Astrocyte (in vitro differentiated cells and primary cell): Measurements from ENCODE around the gene CCDC12. TPM values are rescaled to one million over a fixed set of nuclear protein-coding genes. Genes with fewer than 3 reads are reported as not detected.

Experiments
- DNase-seq: peaks from one replicate; pipeline ENCODE4 v3.0.0-alpha.2; 2010; ENCODE audit warnings: low read depth
- FAIRE-seq: peaks from 2 replicates; lab custom pipeline; 2011; peaks lifted over from hg19 to GRCh38; lab: Jason Lieb, UNC
- H2AFZ ChIP-seq: 2 replicates; pipeline ENCODE4 v1.6.0; 2012; ENCODE audit warnings: low read depth, low read length, inconsistent platforms
- H3K27ac ChIP-seq: 2 replicates; pipeline ENCODE4 v1.5.1; 2011; ENCODE audit warnings: low read depth, low read length, inconsistent platforms
- H3K27me3 ChIP-seq: 2 replicates; pipeline ENCODE4 v1.6.0; 2011; ENCODE audit warnings: low read length, inconsistent platforms; ENCODE audit not compliant: insufficient read depth
- H3K36me3 ChIP-seq: 2 replicates; pipeline ENCODE4 v1.5.1; 2011; ENCODE audit warnings: low read length, inconsistent platforms; ENCODE audit not compliant: insufficient read depth
- H3K4me1 ChIP-seq: 2 replicates; pipeline ENCODE4 v1.5.1; 2011; ENCODE audit warnings: low read length, inconsistent platforms; ENCODE audit not compliant: insufficient read depth
- H3K4me2 ChIP-seq: 2 replicates; pipeline ENCODE4 v1.6.0; 2012; ENCODE audit warnings: low read length, inconsistent platforms
- H3K4me3 ChIP-seq: 2 replicates; pipeline ENCODE4 v1.5.1; 2011; ENCODE audit warnings: low read depth, mild to moderate bottlenecking, low read length, inconsistent platforms; ENCODE audit not compliant: insufficient read depth
- H3K79me2 ChIP-seq: 2 replicates; pipeline ENCODE4 v1.6.0; 2012; ENCODE audit warnings: mild to moderate bottlenecking, low read length, inconsistent platforms; ENCODE audit not compliant: insufficient read depth
- H3K9ac ChIP-seq: 2 replicates; pipeline ENCODE4 v1.6.0; 2012; ENCODE audit warnings: mild to moderate bottlenecking, low read length, inconsistent platforms
- H3K9me3 ChIP-seq: 2 replicates; pipeline ENCODE4 v1.5.1; 2012; ENCODE audit warnings: low read depth, mild to moderate bottlenecking, low read length, inconsistent platforms; ENCODE audit not compliant: insufficient read depth
- H4K20me1 ChIP-seq: 2 replicates; pipeline ENCODE4 v1.6.0; 2012; ENCODE audit warnings: low read length, inconsistent platforms; ENCODE audit not compliant: insufficient read depth
- H3K27ac Mint-ChIP-seq: one replicate; pipeline ENCODE4 v1.8.0; 2021; ENCODE audit warnings: mild to moderate bottlenecking, mixed read lengths; ENCODE audit not compliant: unreplicated experiment
- H3K27me3 Mint-ChIP-seq: one replicate; pipeline ENCODE4 v1.8.0; 2021; ENCODE audit warnings: low read depth, mixed read lengths; ENCODE audit not compliant: unreplicated experiment
- H3K36me3 Mint-ChIP-seq: one replicate; pipeline ENCODE4 v1.8.0; 2021; ENCODE audit warnings: low read depth, mixed read lengths; ENCODE audit not compliant: unreplicated experiment
- H3K4me1 Mint-ChIP-seq: one replicate; pipeline ENCODE4 v1.8.0; 2021; ENCODE audit warnings: low read depth, mixed read lengths; ENCODE audit not compliant: unreplicated experiment
- H3K4me3 Mint-ChIP-seq: one replicate; pipeline ENCODE4 v1.8.0; 2021; ENCODE audit warnings: mild to moderate bottlenecking, moderate library complexity, mixed read lengths; ENCODE audit not compliant: unreplicated experiment
- H3K9me3 Mint-ChIP-seq: one replicate; pipeline ENCODE4 v1.8.0; 2021; ENCODE audit warnings: mild to moderate bottlenecking, mixed read lengths; ENCODE audit not compliant: unreplicated experiment
- EZH2 ChIP-seq: IDR thresholded peaks from 2 replicates; pipeline ENCODE4 v1.6.1; 2012; ENCODE audit warnings: mild to moderate bottlenecking, low read length, inconsistent platforms; ENCODE audit not compliant: insufficient read depth
- total RNA-seq: library from RNA; stranded (reverse); gene quantifications from 2 replicates; pipeline ENCODE4 v1.2.1, GENCODE V29; 2021
- TF ChIP-seq, protein P1 (sequence below): IDR thresholded peaks from 2 replicates; pipeline ENCODE4 v1.5.1; 2011; ENCODE audit warnings: low read depth, mild to moderate bottlenecking, inconsistent platforms, low read length, moderate library complexity; ENCODE audit not compliant: insufficient read depth

The CCDC12 gene
- total RNA-seq, 1 donor from 2014 or later, result 29.0 TPM

DNA sequence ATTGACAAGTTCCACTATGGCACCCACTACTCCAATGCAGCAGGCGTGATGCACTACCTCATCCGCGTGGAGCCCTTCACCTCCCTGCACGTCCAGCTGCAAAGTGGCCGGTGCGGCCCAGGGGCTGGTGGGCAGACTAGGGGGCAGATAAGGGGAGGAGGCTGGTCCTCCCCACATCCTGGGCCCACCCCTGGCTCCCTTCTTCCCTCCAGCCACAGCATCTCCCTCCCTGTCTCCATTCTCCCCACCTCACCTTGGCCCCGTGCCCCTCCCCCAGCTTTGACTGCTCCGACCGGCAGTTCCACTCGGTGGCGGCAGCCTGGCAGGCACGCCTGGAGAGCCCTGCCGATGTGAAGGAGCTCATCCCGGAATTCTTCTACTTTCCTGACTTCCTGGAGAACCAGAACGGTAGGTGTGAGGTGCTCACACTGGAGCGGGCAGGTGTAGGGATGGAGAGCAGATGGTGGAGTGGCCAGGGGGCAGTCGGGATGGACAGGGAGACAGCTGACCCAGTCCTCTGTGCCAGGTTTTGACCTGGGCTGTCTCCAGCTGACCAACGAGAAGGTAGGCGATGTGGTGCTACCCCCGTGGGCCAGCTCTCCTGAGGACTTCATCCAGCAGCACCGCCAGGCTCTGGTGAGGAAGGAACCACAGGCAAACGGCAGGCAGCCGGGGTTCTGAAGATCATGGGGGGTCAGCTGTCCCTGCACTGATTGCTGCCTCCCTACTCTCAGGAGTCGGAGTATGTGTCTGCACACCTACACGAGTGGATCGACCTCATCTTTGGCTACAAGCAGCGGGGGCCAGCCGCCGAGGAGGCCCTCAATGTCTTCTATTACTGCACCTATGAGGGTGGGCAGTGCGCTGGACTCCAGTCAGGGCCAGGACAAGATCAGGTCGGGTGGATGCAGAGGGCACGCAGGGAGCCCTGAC lies 28.9 kb upstream of the CCDC12 start:
- H3K9me3 ChIP-seq, result no peaks in the 10 kb centered on the region
- H3K36me3 Mint-ChIP-seq, result peaks cover 17% of the 10 kb centered on the region
- no peak for DNase-seq
- no peak overlapping the region for H3K4me2 ChIP-seq
- no peak overlapping the region for H3K27ac Mint-ChIP-seq
- peaks cover 10% of the 10 kb centered on the region for H3K4me1 ChIP-seq
- H3K36me3 ChIP-seq, result no peaks in the 10 kb centered on the region
- H3K27me3 Mint-ChIP-seq, result peaks cover 3% of the 10 kb centered on the region
- no peaks in the 10 kb centered on the region for H3K27me3 ChIP-seq
- H3K27ac ChIP-seq, result no peak overlapping the region
- H3K4me3 ChIP-seq, result no peak overlapping the region
- H3K9ac ChIP-seq, result no peak overlapping the region
- peaks cover 4% of the 10 kb centered on the region for H3K4me1 Mint-ChIP-seq
- no peaks in the 10 kb centered on the region for H4K20me1 ChIP-seq
- TF ChIP-seq, protein P1, sequence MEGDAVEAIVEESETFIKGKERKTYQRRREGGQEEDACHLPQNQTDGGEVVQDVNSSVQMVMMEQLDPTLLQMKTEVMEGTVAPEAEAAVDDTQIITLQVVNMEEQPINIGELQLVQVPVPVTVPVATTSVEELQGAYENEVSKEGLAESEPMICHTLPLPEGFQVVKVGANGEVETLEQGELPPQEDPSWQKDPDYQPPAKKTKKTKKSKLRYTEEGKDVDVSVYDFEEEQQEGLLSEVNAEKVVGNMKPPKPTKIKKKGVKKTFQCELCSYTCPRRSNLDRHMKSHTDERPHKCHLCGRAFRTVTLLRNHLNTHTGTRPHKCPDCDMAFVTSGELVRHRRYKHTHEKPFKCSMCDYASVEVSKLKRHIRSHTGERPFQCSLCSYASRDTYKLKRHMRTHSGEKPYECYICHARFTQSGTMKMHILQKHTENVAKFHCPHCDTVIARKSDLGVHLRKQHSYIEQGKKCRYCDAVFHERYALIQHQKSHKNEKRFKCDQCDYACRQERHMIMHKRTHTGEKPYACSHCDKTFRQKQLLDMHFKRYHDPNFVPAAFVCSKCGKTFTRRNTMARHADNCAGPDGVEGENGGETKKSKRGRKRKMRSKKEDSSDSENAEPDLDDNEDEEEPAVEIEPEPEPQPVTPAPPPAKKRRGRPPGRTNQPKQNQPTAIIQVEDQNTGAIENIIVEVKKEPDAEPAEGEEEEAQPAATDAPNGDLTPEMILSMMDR, result no peak
- TF ChIP-seq EZH2, result no peak
- no peak for FAIRE-seq
- H3K79me2 ChIP-seq, result no peaks in the 10 kb centered on the region
- no peak overlapping the region for H2AFZ ChIP-seq
- no peak overlapping the region for H3K4me3 Mint-ChIP-seq
- H3K9me3 Mint-ChIP-seq, result peaks cover 2% of the 10 kb centered on the region

DNA sequence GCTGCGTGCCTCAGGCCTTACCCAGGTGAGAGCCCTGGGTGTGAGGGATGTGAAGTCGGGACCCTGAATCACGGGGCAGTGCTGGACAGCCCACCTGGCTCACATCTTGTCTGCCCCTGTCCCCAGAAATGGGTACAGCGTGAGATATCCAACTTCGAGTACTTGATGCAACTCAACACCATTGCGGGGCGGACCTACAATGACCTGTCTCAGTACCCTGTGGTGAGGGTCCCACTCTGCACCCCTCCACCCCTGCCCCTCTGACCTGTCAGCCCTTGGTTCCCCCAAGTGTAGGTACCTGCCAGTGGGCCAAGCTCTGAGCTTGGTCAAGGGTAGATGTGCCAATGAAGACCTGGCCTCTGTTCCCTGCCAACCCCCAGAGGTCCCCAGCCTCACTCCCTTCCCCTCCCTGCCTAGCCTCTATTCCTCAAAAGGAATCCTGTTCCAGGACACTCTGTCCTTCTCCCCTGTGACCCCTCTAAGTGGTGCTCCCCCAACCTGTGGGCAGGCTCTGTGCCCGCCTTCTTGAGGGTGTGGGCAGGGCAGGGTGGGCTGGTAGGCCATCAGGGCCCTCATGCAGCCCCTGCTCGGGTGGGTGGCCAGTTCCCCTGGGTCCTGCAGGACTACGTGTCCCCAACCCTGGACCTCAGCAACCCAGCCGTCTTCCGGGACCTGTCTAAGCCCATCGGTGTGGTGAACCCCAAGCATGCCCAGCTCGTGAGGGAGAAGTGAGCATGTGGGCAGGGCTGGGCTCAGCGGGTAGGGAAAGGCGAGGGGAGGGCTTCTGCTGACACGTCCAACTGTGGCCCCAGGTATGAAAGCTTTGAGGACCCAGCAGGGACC lies 28.0 kb upstream of the CCDC12 start:
- Histone ChIP-seq H3K27ac (no peak overlapping the region), H3K79me2 (no peaks in the 10 kb centered on the region), H3K9ac (no peak overlapping the region), H3K4me2 (no peak overlapping the region), H3K4me1 (peaks cover 2% of the 10 kb centered on the region), H3K9me3 (no peaks in the 10 kb centered on the region), H3K27me3 (no peaks in the 10 kb centered on the region), H2AFZ (no peak overlapping the region), H4K20me1 (no peaks in the 10 kb centered on the region), H3K36me3 (no peaks in the 10 kb centered on the region), H3K4me3 (no peak overlapping the region)
- peaks cover 2% of the 10 kb centered on the region for H3K9me3 Mint-ChIP-seq
- FAIRE-seq (no peak), DNase-seq (no peak)
- TF ChIP-seq, protein P1, result no peak
- no peak for TF ChIP-seq EZH2
- H3K36me3 Mint-ChIP-seq, result peaks cover 18% of the 10 kb centered on the region
- H3K27me3 Mint-ChIP-seq, result peaks cover 3% of the 10 kb centered on the region
- H3K4me1 Mint-ChIP-seq, result peaks cover 1% of the 10 kb centered on the region
- no peak overlapping the region for H3K4me3 Mint-ChIP-seq
- H3K27ac Mint-ChIP-seq, result no peak overlapping the region
